Calu3 (cell line): ENCODE results near the gene POLA2. TPM values are rescaled to one million over a fixed set of nuclear protein-coding genes. Genes with fewer than 3 reads are reported as not detected.

Source experiments
- BruUV-seq: library from RNA; stranded (reverse); fragments of 400-500 nt; replicated peaks from 2 replicates; lab custom pipeline; 2021; lab: Mats Ljungman, UMichigan
- CTCF ChIA-PET: fragments of 300-600 bp; sonication (Branson Sonifier 250); formaldehyde crosslinking; loops from one replicate; lab custom pipeline; 2022; ENCODE audit warnings: antibody characterized with exemption; lab: Charles Lee
- DNase-seq: peaks from one replicate; pipeline ENCODE4 v3.0.0; 2022
- H3K27ac Mint-ChIP-seq: one replicate; pipeline ENCODE4 v1.8.0; 2022; ENCODE audit warnings: mixed read lengths; ENCODE audit not compliant: unreplicated experiment
- H3K27me3 Mint-ChIP-seq: one replicate; pipeline ENCODE4 v1.8.0; 2022; ENCODE audit warnings: mixed read lengths; ENCODE audit not compliant: unreplicated experiment
- H3K36me3 Mint-ChIP-seq: one replicate; pipeline ENCODE4 v1.8.0; 2022; ENCODE audit warnings: mild to moderate bottlenecking, moderate library complexity, mixed read lengths; ENCODE audit not compliant: insufficient read depth, unreplicated experiment
- H3K4me1 Mint-ChIP-seq: one replicate; pipeline ENCODE4 v1.8.0; 2022; ENCODE audit warnings: mild to moderate bottlenecking, low read depth, mixed read lengths; ENCODE audit not compliant: unreplicated experiment
- H3K4me3 Mint-ChIP-seq: one replicate; pipeline ENCODE4 v1.8.0; 2022; ENCODE audit warnings: mild to moderate bottlenecking, low read depth, moderate library complexity, mixed read lengths; ENCODE audit not compliant: unreplicated experiment
- H3K9me3 Mint-ChIP-seq: one replicate; pipeline ENCODE4 v1.8.0; 2022; ENCODE audit warnings: low read depth, mixed read lengths; ENCODE audit not compliant: unreplicated experiment
- intact Hi-C: fragments of 100-400 bp; cut with micrococcal nuclease; formaldehyde crosslinking; loops from one replicate; pipeline ENCODE4 v1.10.0; 2022; ENCODE audit not compliant: unreplicated experiment
- total RNA-seq: library from RNA; stranded (reverse); gene quantifications from 2 replicates; pipeline ENCODE4 v1.2.3, GENCODE V29; 2022
- TF ChIP-seq, protein P1 (sequence below): fragments of 200-600 bp; IDR thresholded peaks from one replicate; pipeline ENCODE4 v1.8.0; 2022; ENCODE audit warnings: antibody characterized with exemption; ENCODE audit not compliant: unreplicated experiment

Gene POLA2
- total RNA-seq, 1 experiment from 2014 or later: 40.4 TPM

DNA sequence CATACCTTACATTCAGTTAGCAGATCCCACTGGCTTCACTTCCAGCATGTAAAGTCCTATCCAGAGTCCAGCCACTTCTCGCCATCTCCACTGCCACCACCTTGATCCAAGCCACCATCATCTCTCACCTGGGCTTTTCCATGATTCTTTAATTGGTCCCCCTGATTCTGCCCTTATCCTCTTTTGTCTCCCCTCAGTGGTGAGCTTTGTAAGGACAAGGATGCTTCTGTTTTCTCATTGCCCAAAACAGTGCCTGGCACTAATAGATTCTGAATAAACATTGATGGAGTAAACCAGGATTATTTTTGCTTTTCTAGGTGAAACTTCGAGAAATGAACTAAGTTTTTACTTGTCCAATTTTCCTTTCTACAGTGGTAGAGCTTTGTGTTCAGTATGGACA is 4.4 kb downstream of the POLA2 start:
- intact Hi-C loops: no loop called here
- H3K36me3 Mint-ChIP-seq: peaks cover 30% of the 10 kb centered on the region
- no peak for DNase-seq
- BruUV-seq: no TSS peak
- no peaks in the 10 kb centered on the region for H3K27me3 Mint-ChIP-seq
- TF ChIP-seq, protein P1, sequence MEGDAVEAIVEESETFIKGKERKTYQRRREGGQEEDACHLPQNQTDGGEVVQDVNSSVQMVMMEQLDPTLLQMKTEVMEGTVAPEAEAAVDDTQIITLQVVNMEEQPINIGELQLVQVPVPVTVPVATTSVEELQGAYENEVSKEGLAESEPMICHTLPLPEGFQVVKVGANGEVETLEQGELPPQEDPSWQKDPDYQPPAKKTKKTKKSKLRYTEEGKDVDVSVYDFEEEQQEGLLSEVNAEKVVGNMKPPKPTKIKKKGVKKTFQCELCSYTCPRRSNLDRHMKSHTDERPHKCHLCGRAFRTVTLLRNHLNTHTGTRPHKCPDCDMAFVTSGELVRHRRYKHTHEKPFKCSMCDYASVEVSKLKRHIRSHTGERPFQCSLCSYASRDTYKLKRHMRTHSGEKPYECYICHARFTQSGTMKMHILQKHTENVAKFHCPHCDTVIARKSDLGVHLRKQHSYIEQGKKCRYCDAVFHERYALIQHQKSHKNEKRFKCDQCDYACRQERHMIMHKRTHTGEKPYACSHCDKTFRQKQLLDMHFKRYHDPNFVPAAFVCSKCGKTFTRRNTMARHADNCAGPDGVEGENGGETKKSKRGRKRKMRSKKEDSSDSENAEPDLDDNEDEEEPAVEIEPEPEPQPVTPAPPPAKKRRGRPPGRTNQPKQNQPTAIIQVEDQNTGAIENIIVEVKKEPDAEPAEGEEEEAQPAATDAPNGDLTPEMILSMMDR: no peak
- H3K4me1 Mint-ChIP-seq: peaks cover 24% of the 10 kb centered on the region
- no peak overlapping the region for H3K27ac Mint-ChIP-seq
- no peak overlapping the region for H3K4me3 Mint-ChIP-seq
- CTCF ChIA-PET: no interaction called here
- no peaks in the 10 kb centered on the region for H3K9me3 Mint-ChIP-seq

DNA sequence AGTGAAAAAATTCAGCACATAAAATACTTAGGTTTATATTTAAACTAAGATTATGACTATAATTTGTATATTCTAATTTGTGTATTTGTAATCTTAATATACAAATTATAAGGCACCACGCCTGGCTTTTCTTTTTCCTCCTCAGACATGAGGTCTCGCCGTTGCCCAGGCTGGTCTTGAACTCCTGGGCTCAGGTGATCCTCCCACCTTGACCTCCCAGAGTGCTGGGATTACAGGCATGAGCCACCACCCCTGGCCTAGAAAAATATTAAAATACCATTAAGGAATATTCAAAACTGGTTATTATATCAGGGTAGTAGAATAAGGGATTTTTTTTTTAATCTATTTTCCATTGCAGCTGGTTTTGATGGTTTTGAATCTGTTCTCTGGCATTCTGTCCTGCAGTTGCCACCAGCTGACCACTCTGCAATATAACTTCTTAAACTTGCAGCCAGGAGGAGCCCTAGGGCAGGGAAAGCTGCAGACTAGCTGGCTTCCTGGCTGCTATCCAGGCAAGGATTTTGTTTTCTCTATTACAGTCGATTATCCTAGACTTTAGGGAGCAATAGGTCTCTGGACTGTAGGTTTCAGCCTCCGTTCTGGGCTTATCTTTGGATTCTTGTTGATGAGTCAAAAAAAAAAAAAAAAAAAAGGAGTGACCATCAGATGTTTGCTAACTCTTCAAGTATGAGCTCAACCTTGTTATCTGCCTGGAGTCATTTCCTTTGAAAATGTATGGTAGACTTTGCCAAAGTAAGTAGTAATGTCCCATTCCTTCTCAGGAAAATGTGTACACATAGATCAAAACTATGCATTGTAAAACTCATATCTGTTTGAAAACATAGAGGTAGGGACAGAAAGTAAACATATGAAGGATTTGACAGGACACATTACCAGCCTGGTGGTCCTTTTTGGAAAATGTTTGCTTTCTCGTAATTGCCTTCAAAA is 13.2 kb downstream of the POLA2 start:
- Mint-ChIP-seq H3K27ac (peak overlapping the region; percentile 76), H3K27me3 (no peaks in the 10 kb centered on the region), H3K36me3 (peaks cover 21% of the 10 kb centered on the region), H3K4me3 (peak overlapping the region; percentile 14), H3K4me1 (peaks cover 48% of the 10 kb centered on the region), H3K9me3 (no peaks in the 10 kb centered on the region)
- peak; percentile 86 for DNase-seq
- intact Hi-C loops: loop anchor here (1.0 kb wide), 3 partner anchors 41 to 77 kb away; no protein-coding TSS in a partner anchor
- CTCF ChIA-PET: interaction anchor here (0.5 to 3.4 kb wide), 21 partner anchors 9 to 390 kb away, joined by 3 to 113 read pairs (median 5); partner anchors contain the start of genes CDC42EP2, DPF2 and POLA2
- TF ChIP-seq, protein P1: peak; percentile 79
- BruUV-seq: no TSS peak

DNA sequence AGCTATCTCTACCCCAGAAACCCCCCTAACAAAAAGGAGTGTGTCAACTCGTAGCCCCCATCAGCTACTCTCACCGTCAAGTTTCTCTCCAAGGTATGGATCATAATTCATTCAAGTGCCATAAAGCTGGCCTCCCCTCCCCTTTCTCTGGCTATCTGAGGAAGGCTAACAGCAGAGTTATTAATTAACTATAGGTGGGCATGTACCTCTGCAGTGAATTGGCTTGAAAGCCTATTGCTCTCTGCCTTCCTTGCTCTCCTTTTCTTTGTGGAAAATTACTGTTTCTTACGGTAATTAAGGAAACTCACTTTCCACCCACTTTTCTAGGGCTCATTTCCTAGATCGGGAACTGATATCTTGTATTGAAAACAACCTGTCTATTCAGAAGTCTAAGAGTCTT is 14.1 kb downstream of the POLA2 start:
- TF ChIP-seq, protein P1: no peak
- intact Hi-C loops: loop anchor here (1.0 kb wide), 3 partner anchors 40 to 76 kb away; no protein-coding TSS in a partner anchor
- CTCF ChIA-PET: interaction anchor here (0.5 to 3.4 kb wide), 15 partner anchors 14 to 390 kb away, joined by 3 to 113 read pairs (median 5); partner anchors contain the start of genes CDC42EP2, DPF2 and POLA2
- no TSS peak for BruUV-seq
- peak; percentile 22 for DNase-seq
- Mint-ChIP-seq H3K27me3 (no peaks in the 10 kb centered on the region), H3K9me3 (no peaks in the 10 kb centered on the region), H3K4me3 (peak overlapping the region; percentile 14), H3K27ac (peak overlapping the region; percentile 76), H3K4me1 (peaks cover 54% of the 10 kb centered on the region), H3K36me3 (peaks cover 21% of the 10 kb centered on the region)

DNA sequence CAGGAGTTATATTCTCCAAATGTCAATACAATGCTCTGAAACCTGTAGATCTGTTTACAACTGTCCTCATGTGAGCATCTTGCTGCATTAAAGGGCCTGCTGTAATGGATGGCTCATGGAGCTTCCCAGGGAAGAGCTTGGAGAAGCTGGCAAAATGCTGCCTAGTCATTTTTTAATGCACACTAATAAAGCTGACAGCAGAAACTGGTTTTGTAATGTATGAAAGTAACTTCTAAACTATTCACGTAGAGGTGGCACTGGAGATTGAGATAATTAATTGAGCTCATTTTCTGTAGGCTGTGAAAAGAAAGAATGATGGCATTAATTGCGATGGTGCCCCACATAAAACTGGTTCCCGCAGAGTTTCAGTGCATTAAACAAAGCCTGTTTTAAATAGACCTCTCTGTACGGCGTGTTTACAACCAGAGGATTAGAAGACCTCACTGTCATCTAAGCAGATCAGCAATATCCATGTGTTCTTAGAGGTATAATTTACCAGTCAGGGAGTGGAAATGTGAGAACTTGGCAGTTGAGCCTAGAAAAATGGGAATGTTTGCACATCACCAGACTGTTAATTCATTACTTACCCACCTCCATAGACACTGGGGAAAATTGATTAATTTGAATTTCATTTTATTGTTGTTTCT is 16.0 kb downstream of the POLA2 start:
- no peaks in the 10 kb centered on the region for H3K27me3 Mint-ChIP-seq
- intact Hi-C loops: no loop called here
- no peaks in the 10 kb centered on the region for H3K9me3 Mint-ChIP-seq
- no peak overlapping the region for H3K27ac Mint-ChIP-seq
- no peak overlapping the region for H3K4me3 Mint-ChIP-seq
- H3K36me3 Mint-ChIP-seq: peaks cover 26% of the 10 kb centered on the region
- BruUV-seq: no TSS peak
- DNase-seq: no peak
- CTCF ChIA-PET: interaction anchor here (1.1 to 3.2 kb wide), 4 partner anchors 9 to 45 kb away, joined by 3 to 113 read pairs (median 5); partner anchors contain the start of gene CDC42EP2
- H3K4me1 Mint-ChIP-seq: peaks cover 54% of the 10 kb centered on the region
- TF ChIP-seq, protein P1: no peak
